Measurements from ENCODE around the gene SUGCT. TPM values are rescaled to one million over a fixed set of nuclear protein-coding genes. Genes with fewer than 3 reads are reported as not detected.
A peak's percentile ranks its signal among the peaks of the same experiment; 100 is the strongest.

The SUGCT gene
- total RNA-seq, 2 experiments from 2014 or later: not detected

DNA sequence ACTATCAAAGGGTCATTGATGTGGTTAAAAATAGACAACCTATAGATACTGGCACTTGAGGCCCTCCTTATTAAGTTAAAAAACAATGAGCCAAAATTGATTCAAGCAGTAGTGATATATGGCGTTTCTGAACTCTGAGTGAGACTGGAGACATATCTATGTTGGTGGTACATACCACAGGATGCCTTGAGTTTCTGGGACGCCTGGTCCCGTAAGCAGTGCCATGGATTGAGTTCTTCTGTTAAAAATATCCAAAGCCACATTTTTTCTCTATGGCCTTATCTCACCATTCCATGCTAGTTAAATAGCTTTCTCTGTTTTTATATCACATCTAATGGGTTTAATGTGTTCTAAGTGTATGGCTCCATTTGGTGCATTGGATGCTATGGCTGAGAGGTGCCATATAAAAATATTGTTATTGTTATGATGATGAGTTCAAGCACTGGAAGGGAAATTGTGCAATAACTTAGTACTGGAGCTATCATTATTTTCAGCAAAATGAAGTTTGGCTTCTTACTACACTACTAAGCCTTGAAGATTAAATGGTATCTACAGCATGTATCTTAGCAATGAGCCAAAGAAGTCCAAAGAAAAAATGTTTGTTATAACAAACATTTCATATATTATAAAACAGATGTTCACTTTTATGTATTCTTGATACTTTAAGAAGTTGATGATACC lies 713.9 kb downstream of the SUGCT start:
- no peak for DNase-seq (ENCODE audit: low spot score)
- Histone ChIP-seq H3K4me1 (ENCODE audit: insufficient read depth, low read length, poor library complexity, severe bottlenecking) (peaks cover 10% of the 10 kb centered on the region), H2AFZ (ENCODE audit: low read length) (no peak overlapping the region), H3K4me2 (ENCODE audit: low read length) (no peak overlapping the region), H3K9me2 (ENCODE audit: insufficient read depth, low read length) (no peaks in the 10 kb centered on the region), H3K9me3 (ENCODE audit: low read length) (no peaks in the 10 kb centered on the region), H4K20me1 (ENCODE audit: insufficient read depth, low read length) (no peaks in the 10 kb centered on the region), H3K36me3 (ENCODE audit: insufficient read depth, low read length) (no peaks in the 10 kb centered on the region), H3K79me2 (ENCODE audit: insufficient read depth, low read depth, low read length) (no peaks in the 10 kb centered on the region), H3K27ac (ENCODE audit: low read depth, low read length, poor library complexity, severe bottlenecking) (no peak overlapping the region), H3K4me3 (ENCODE audit: low read depth, low read length, poor library complexity, severe bottlenecking) (no peak overlapping the region)
- intact Hi-C loops (cut with micrococcal nuclease; ENCODE audit: unreplicated experiment): no loop called here
- ChIA-PET CTCF (ENCODE audit: unreplicated experiment) (no interaction called here), POLR2A (interaction anchor here (1.0 to 1.1 kb wide), 2 partner anchors 13 to 18 kb away, joined by 4 to 5 read pairs; no protein-coding TSS in a partner anchor)
- TF ChIP-seq EZH2phosphoT487 (IDR thresholded peaks at IDR 0.05; ENCODE audit: borderline replicate concordance, low read depth, low read length): no peak
- TF ChIP-seq, protein P1, sequence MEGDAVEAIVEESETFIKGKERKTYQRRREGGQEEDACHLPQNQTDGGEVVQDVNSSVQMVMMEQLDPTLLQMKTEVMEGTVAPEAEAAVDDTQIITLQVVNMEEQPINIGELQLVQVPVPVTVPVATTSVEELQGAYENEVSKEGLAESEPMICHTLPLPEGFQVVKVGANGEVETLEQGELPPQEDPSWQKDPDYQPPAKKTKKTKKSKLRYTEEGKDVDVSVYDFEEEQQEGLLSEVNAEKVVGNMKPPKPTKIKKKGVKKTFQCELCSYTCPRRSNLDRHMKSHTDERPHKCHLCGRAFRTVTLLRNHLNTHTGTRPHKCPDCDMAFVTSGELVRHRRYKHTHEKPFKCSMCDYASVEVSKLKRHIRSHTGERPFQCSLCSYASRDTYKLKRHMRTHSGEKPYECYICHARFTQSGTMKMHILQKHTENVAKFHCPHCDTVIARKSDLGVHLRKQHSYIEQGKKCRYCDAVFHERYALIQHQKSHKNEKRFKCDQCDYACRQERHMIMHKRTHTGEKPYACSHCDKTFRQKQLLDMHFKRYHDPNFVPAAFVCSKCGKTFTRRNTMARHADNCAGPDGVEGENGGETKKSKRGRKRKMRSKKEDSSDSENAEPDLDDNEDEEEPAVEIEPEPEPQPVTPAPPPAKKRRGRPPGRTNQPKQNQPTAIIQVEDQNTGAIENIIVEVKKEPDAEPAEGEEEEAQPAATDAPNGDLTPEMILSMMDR (conservative IDR thresholded peaks at IDR 0.05; ENCODE audit: low read length): no peak
- BruUV-seq (replicated peaks): no TSS peak

DNA sequence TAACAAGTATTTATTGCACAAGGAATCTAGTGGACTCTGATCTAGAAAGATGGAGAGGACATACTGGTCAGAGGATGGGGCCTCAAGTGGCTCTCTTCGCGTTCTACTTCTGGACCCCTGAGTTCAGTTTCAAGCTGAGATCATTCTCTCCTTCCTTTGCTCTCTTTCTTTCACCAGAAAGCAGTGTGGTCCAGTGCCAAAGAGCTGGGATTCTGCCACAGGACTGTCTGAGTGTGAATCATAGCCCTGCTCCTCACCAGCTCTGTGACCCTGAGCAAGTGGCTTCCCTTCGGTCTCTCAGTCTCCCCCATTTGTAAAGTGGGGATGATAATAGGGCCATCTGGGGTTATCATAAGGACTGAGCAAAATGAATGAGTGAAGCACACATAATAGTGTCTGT lies 715.2 kb downstream of the SUGCT start:
- Histone ChIP-seq H3K27ac (ENCODE audit: low read depth, low read length, poor library complexity, severe bottlenecking) (no peak overlapping the region), H2AFZ (ENCODE audit: low read length) (peak overlapping the region; percentile 76; the same call in 1 of the 2 replicates), H3K36me3 (ENCODE audit: insufficient read depth, low read length) (no peaks in the 10 kb centered on the region), H3K4me3 (ENCODE audit: low read depth, low read length, poor library complexity, severe bottlenecking) (no peak overlapping the region), H4K20me1 (ENCODE audit: insufficient read depth, low read length) (no peaks in the 10 kb centered on the region), H3K4me2 (ENCODE audit: low read length) (no peak overlapping the region), H3K4me1 (ENCODE audit: insufficient read depth, low read length, poor library complexity, severe bottlenecking) (peaks cover 10% of the 10 kb centered on the region), H3K9me3 (ENCODE audit: low read length) (no peaks in the 10 kb centered on the region), H3K79me2 (ENCODE audit: insufficient read depth, low read depth, low read length) (no peaks in the 10 kb centered on the region), H3K9me2 (ENCODE audit: insufficient read depth, low read length) (no peaks in the 10 kb centered on the region)
- ChIA-PET CTCF (ENCODE audit: unreplicated experiment) (interaction anchor here (0.6 kb wide), 1 partner anchor 11 kb away, joined by 4 read pairs; no protein-coding TSS in a partner anchor), POLR2A (interaction anchor here (0.5 to 1.2 kb wide), 6 partner anchors 14 to 526 kb away, joined by 3 to 4 read pairs (median 3); no protein-coding TSS in a partner anchor)
- TF ChIP-seq EZH2phosphoT487 (IDR thresholded peaks at IDR 0.05; ENCODE audit: borderline replicate concordance, low read depth, low read length): no peak
- TF ChIP-seq, protein P1 (conservative IDR thresholded peaks at IDR 0.05; ENCODE audit: low read length): no peak
- BruUV-seq (replicated peaks): no TSS peak
- no peak for DNase-seq (ENCODE audit: low spot score)
- intact Hi-C loops (cut with micrococcal nuclease; ENCODE audit: unreplicated experiment): no loop called here

- peak overlapping the region; percentile 11 for H3K4me2 ChIP-seq (ENCODE audit: low read length)
- H2AFZ ChIP-seq (ENCODE audit: low read length): peak overlapping the region; percentile 76
- no peaks in the 10 kb centered on the region for H4K20me1 ChIP-seq (ENCODE audit: insufficient read depth, low read length)
- ChIA-PET CTCF (ENCODE audit: unreplicated experiment) (no interaction called here), POLR2A (interaction anchor here (0.5 to 1.5 kb wide), 8 partner anchors 8 to 1215 kb away, joined by 3 to 4 read pairs (median 4); no protein-coding TSS in a partner anchor)
- H3K79me2 ChIP-seq (ENCODE audit: insufficient read depth, low read depth, low read length): no peaks in the 10 kb centered on the region
- BruUV-seq (replicated peaks): no TSS peak
- H3K9me2 ChIP-seq (ENCODE audit: insufficient read depth, low read length): no peaks in the 10 kb centered on the region
- TF ChIP-seq, protein P1 (conservative IDR thresholded peaks at IDR 0.05; ENCODE audit: low read length): no peak
- no peak for TF ChIP-seq EZH2phosphoT487 (IDR thresholded peaks at IDR 0.05; ENCODE audit: borderline replicate concordance, low read depth, low read length)
- no peaks in the 10 kb centered on the region for H3K36me3 ChIP-seq (ENCODE audit: insufficient read depth, low read length)
- no peak overlapping the region for H3K4me3 ChIP-seq (ENCODE audit: low read depth, low read length, poor library complexity, severe bottlenecking)
- DNase-seq (ENCODE audit: low spot score): no peak
- H3K27ac ChIP-seq (ENCODE audit: low read depth, low read length, poor library complexity, severe bottlenecking): no peak overlapping the region
- peaks cover 10% of the 10 kb centered on the region for H3K4me1 ChIP-seq (ENCODE audit: insufficient read depth, low read length, poor library complexity, severe bottlenecking)
- H3K9me3 ChIP-seq (ENCODE audit: low read length): no peaks in the 10 kb centered on the region
- intact Hi-C loops (cut with micrococcal nuclease; ENCODE audit: unreplicated experiment): no loop called here
These were observed 716.2 kb downstream of the SUGCT start for GRCh38 chr7:40851001-40851400.

Data from OCI-LY7 (cell line).